Activated T-helper 2 cell treated with anti-CD3 and anti-CD28 coated beads, Interferon-gamma antibody, Interleukin-2, Interleukin-4, amounts not matched to agents 10 μg/mL and 5 μg/mL and 100 μg/mL, durations not matched to agents 14 hours and 24 hours and 36 hours (primary cell): ENCODE measurements around the gene FTCDNL1. TPM values are rescaled to one million over a fixed set of nuclear protein-coding genes. Genes with fewer than 3 reads are reported as not detected.

Experiments used
- total RNA-seq: library from RNA; stranded (reverse); gene quantifications from 2 replicates; pipeline ENCODE4 v1.2.3, GENCODE V29; 2022

FTCDNL1 gene
- total RNA-seq, 1 donor from 2014 or later, result 1.7 TPM

Other genes with a start within 250 kb of the FTCDNL1 start
- gene C2orf69, start 60.1 kb upstream of the FTCDNL1 start, total RNA-seq, result 16.8 and 17.6 TPM in 2 replicates
- 11.0 and 12.3 TPM in 2 replicates for gene TYW5, start 104.3 kb upstream of the FTCDNL1 start, total RNA-seq
- 26.0 and 29.9 TPM in 2 replicates for gene MAIP1, start 104.4 kb upstream of the FTCDNL1 start, total RNA-seq